NCI-H2196 (cell line): Measurements from ENCODE around the gene ATG14.
"Not testable (repeated sequence)": the region's sequence is repeated elsewhere in the genome, so short reads cannot be mapped to it uniquely, and the experiment has no call there.

ENCODE experiments used
- DNase-seq: peaks from one replicate; lab custom pipeline; 2025; ENCODE audit not compliant: unreplicated experiment; lab: John Stamatoyannopoulos, UW

ATG14 gene, protein sequence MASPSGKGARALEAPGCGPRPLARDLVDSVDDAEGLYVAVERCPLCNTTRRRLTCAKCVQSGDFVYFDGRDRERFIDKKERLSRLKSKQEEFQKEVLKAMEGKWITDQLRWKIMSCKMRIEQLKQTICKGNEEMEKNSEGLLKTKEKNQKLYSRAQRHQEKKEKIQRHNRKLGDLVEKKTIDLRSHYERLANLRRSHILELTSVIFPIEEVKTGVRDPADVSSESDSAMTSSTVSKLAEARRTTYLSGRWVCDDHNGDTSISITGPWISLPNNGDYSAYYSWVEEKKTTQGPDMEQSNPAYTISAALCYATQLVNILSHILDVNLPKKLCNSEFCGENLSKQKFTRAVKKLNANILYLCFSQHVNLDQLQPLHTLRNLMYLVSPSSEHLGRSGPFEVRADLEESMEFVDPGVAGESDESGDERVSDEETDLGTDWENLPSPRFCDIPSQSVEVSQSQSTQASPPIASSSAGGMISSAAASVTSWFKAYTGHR

DNA sequence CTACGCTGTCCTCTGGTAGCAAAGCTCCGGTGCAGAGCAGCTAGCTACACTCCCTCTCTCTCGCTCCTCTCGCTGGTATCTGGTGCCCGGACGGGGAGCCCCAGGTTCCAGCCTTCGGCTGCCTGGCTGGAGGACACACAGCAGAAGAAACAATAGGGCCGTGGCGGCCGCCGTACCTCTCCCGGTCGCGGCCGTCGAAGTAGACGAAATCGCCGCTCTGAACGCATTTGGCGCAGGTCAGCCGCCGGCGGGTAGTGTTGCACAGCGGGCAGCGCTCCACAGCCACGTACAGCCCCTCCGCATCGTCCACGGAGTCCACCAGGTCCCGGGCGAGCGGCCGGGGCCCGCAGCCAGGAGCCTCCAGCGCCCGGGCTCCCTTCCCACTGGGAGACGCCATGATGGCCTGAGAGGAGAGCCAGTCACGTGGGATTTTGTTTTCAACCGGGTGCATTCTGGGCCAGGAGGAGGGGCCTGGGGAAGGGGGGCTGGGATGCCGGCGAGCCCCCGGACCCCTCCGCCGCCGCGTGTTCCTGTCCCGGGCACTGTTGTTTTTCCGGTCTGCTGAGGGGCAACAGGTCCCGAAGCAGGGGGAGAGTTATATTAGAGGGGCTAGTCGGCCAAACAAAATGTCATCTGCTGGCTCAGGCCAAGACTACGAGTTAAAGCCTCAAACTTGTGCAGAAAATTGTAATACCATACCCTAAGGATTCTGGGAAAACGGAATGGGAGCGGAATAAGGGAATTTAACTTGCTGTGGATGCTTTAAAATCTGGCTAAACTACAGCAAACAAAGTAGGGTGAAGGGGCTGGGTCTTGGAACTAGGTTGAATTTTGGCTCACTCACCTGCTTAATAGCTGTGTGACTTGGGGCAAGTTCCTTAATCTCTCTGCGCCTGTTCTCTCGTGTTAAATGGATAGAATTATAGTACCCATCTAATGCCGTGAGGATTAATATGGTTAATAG, at the start of gene ATG14:
TSS of gene ATG14 (minus strand) at position 405 of the 964 bp plus-strand sequence. CDS start at position 397, 8 bp downstream.
- DNase-seq = peak; percentile 83

DNA sequence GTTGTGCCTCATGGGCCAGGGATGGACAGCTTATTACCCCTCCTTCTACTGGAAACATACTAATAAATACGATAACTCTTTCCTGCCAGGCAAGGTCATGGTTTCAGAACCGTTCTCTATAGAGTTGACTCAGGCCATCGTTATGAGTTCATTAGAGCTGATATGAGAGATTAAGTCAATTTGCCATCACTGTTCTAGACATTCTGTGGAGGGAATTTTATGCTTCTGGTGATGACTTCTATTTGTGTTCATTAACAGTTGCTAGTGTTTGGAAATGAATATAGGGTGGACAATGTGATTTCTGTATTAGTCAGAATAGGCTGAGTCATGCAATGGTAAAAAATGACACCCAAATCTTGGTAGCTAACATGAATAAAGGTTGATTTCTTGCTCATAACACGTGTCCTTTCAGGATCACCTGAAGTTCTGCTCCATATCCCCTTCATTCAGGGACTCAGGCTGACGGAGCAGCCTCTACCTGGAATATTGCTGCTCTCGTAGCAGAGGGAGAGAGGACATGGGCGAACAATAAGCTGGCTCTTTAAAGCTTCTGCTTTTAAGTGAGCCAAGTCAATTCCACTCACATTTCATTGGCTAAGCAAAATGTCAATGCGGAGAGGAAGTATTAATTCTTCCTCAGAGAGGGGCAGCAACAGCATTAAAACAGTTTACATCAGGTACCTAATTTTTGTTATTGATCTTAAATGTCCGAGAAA, 47.3 kb upstream of the ATG14 start:
- no peak for DNase-seq

DNA sequence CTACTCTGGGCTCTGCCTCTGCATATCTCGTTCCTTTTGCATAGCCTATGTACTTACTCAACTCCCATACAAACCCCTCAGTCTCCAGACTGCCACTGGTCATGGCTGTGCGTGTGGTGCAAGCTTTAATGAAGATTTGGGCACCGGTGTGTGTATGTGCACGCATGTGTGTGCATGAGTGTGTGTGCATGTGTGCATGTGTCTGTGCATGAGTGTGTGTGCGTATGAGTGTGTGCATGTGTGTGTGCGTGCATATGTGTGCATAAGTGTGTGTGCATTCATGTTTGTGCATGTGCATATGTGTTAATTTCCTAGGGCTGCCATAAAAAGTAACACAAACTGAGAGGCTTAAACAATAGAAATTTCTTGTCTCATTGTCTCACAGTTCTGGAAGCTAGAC, 45.9 kb upstream of the ATG14 start:
- no peak for DNase-seq

DNA sequence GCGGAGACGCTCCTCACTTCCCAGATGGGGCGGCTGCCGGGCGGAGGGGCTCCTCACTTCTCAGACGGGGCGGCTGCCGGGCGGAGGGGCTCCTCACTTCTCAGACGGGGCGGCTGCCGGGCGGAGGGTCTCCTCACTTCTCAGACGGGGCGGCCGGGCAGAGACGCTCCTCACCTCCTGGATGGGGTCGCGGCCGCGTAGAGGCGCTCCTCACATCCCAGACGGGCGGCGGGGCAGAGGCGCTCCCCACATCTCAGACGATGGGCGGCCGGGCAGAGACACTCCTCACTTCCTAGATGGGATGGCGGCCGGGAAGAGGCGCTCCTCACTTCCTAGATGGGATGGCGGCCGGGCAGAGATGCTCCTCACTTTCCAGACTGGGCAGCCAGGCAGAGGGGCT, 44.8 kb upstream of the ATG14 start:
- DNase-seq = not testable (repeated sequence)

DNA sequence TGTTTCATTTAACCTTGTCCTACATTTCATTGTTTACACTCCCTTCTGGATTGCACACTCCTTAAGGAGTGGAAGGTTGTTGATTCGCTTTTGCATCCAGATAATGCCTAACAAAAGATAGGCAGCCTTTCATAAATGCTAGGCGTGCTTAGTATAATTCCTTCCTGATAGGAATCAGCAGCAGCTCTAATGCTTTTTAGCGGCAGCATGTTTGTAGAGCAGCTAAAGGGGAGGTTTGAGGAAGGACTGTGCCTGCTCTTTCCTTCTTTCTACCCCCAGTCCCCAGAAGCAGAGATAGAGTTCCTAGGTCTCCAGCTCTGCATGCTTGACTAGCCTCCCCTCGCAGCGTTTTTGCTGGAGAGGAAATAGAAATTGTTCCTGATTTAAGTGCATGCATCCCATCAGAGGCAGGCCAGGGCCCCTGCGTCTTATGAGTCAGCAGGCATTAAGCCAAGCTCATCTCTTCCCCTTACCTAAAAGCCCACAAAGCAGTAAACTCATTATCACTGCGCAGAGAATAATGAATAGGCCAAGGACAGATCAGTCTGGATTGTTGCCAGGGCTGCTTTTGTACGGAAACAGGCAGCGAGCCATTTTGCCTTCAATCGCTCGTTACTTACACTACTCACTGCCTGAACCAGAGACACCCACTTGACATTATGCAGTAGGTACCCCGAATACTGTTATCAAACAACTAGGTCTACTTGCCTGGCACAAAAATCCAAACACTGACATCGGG, 42.8 kb upstream of the ATG14 start:
- DNase-seq = peak; percentile 81

DNA sequence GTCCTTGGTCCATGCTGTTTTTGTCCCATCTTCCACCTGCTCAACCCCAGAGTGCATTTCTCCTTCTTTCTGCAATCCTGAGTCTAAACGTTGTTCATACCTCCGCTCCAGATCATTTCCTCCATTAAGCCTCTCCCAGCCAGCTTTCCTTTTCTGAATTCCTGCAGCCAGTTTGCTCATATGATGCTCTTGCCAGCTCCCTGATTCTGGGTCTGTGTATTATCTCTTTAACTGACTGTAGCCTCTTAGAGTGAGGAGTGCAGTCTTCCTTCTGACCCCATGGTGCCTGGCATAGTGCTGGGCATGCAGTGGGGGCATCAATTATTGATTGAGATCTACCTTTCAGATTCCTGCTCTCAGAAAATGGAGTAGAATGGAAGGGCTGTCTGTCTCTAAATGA, 40.3 kb upstream of the ATG14 start:
- DNase-seq = no peak

DNA sequence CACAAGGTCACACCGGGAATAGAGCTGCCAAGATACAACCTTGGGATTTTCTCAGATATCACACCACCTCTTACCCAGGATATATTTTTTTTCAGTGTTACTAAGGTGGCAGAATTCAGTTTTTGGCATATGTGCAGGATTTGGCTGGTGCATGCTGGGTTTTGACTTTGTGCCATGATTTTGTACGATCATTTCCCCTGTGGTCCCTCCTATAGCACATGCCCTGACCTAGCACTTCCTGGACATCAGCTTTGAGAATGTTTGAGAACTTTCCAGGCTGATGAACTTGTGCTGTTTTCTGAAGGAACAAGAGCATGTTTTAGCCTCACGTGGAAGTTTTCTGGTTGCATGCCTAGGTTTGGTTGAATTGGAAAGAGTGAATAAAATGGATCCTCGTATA, 39.8 kb upstream of the ATG14 start:
- no peak for DNase-seq

DNA sequence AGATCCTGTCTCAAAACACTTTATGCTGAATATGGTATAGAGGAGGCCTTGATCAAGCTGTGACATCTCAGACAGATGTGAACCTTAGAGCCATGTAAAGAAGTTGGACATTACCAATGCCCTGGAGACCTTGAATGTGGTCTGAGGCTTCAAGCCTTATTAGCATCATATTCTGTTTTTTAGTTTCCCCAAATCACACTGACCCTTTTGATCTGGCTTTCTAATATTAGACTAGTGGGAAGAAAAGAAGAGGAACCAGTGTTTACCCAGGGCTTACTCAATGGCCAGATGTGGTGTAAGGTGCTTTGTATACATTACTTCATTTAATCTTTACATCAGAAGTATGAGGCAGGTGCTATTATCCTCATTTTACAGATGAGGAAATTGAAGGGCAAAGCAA, 39.4 kb upstream of the ATG14 start:
- no peak for DNase-seq

DNA sequence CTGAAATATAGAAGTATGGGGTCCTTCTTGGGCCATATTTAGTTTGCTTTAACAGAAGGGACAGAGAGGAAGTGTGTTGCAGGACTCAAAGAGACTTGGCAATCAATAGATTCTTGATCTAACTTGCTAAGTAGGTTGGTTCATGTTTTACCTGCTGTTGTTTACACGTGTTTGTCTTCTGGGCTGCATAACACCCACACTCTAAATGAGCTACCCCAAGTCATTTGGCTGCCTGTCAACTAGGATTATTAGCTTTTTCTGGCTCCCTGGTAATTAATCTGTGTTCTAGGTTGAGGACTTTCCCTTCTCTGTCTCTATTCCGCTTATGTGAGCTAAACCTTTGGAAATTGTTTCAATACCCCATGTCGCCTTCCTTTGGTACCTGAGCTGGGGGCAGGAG, 38.9 kb upstream of the ATG14 start:
- no peak for DNase-seq

DNA sequence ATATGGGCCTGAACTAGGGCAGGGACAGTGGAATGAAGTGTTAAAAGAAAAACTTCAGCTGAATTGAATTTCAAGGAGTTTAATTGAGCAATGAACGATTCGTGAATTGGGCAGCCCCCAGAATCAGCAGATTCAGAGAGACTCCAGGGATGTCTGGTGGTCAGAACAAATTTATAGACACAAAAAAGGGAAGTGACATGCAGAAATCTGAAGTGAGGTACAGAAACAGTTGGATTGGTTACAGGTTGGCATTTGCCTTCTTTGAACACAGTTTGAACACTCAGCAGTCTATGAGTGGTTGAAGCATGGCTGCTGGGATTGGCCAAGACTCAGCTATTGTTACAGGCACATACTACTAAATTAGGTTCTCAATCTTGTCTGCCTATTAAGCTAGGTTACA, 38.5 kb upstream of the ATG14 start:
- no peak for DNase-seq

DNA sequence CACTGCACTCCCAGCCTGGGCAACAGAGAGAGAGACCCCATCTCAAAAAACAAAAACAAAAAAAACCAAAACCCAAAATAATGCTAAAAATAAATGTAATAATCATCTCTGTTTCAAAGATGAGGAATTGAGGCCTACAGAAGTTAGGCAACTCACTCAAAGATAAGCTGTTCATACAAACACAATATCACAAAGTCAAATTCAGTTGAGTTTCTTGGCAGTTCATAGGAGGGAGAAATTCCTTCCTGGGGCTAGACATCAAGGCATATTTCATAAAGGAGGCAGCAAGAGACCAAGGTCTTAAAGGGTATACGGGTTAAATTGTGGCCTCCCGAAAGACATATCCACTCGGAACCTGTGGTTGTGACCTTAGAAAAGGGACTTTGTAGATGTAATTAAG, 37.5 kb upstream of the ATG14 start:
- no peak for DNase-seq

DNA sequence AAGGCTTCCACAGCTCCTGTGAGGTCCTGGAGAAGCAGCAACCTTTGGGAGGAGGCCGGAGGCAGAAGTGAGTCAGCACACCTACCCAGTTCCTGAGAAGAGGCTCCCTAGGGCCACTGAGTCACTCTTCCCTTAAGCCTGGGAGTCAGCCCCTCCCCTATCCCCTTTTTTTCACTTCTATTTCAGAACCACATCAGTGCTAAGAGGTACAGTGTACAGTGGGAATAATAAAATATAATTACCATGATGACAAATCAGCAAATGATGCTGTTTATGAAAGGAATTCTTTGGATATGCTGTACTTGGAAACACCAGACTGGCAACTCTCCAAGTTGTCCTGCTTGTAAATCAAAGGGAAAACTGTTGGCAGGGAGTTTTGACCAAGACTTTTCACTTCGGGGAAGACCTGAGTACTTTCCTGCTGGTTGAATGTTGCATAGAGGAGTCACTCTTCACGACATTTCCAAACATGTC, 36.5 kb upstream of the ATG14 start:
- peak; percentile 15 for DNase-seq

DNA sequence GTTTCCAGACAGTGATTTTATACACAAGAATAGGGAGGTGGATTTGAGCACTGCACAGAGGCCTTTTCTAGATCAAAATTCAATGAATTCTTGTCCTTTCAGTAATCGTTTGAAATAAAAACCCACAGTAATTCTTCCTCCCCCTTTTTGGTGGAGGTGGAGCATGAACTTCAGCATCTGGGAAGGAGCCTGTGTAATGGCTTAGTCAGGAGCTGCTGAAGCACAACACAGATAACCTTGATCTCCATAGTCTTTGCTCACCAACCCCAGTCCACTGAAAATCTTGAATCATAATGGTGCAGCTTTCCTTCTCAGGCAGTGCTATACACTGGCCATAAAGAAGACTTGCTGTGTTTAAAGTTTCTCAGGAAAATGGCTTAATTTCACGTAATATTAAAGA, 35.2 kb upstream of the ATG14 start:
- no peak for DNase-seq

DNA sequence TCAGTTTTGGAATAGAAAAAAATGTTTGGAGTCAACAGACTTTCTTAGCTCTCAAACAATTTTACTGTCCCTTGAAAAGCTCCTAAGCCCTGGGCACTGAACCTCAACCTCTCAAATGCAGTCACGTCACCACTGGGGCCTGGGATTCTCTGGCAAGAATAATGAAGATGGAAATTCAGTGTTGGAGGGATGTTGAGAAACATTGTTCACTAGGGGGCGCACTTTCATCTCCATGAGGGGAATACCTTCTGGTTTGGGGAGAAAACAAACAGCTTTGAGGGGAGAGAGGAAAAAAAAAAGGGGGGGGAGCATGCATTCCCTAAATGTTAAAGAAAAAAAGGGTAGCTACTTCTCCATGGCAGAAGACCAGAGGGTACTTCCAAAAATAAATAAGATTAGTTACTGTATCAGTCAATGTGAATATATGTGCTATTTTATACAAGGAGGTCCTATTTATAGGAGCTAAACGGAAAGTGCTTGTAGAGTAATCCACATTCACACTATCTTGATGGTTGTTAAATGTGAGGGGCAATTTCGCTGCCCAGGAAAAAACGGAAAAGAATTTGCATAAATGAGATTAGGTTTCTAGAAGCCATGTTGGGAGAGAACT, 34.6 kb upstream of the ATG14 start:
- DNase-seq = peak; percentile 90

DNA sequence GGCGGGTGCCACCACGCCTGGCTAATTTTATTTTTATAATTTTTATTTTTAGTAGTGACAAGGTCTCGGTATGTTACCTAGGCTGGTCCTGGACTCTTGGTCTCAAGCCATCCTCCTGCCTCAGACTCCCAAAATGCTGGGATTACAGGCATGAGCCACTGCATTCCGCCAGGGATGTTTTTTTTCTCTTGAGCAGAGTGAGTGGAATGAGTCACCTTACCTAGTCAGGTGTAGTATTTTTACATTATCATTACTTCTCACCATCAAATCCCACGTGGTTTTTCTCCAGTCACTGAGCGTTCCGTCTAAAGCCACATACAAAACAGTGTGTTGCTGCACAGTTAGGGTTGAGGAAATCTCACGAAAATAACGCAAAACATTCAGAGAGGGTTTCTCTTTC, 29.7 kb upstream of the ATG14 start:
- no peak for DNase-seq

DNA sequence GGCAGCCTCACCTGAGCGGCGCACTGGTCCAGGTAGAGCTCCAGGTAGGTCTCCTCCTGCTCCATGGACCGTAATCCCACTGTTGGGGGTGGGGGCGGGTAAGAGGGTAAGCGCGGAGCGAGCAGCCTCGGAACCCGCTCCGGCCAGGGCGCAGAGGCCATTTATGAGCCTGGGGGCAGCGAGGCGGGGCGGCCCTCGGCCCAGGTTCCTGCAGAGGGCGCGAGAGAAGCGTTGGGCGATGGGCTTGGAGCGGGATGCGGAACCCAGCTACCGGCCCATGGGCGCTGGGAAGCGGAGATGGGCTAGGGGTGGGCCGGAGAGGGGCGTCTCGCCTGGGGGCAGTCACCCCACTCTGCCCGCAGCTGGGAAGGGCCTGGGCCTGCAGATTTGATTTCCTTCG, 28.8 kb upstream of the ATG14 start, which contains the start of gene TBPL2:
TSS of gene TBPL2 (minus strand) at position 232 of the 400 bp plus-strand sequence. CDS start at position 65, 167 bp downstream.
- no peak for DNase-seq

DNA sequence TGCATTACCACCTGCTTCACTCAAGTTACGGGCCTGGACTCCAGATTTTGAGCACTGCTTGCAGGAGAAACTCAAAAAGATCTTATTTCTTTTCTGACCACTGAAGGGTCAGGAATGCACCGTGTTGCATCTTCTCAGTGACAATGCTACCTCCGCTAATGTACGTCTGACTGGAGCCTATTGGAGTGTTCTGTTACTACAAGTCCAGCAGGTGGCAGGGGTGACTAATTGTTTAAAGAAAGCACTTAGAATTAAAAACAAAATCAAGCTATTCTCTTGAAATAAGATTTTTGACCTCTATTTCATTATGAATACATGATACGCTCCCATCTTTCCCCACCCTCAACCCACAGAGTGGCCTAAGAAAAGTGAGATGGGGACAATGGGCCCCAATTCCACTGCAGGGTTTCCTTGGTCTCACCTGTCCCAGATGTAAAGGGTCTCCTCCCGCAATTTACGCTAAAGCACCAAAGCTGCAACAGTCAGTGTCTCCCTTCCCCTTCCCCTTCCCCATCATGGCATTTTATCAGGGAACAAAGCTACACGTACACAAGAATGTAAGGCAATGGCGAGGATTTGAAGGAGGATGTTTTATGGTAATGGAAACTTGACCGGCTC, 26.5 kb upstream of the ATG14 start:
- DNase-seq = peak; percentile 61

DNA sequence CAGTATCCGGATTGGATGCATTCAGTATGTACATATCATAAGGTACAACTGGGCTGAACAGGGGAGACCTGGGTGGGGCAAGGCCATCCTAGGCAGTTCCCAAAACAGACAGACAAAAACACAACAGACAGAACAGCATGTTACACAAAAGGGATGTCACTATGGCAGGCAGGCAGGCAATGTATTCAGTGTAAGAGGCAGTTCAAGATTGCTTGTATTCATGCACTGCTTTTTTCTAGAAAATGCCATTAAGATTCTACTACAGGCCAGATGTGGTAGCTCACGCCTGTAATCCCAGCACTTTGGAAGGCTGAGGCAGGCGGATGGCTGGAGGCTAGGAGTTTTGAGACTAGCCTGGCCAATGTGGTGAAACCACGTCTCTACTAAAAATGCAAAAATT, 25.3 kb upstream of the ATG14 start:
- DNase-seq = no peak

DNA sequence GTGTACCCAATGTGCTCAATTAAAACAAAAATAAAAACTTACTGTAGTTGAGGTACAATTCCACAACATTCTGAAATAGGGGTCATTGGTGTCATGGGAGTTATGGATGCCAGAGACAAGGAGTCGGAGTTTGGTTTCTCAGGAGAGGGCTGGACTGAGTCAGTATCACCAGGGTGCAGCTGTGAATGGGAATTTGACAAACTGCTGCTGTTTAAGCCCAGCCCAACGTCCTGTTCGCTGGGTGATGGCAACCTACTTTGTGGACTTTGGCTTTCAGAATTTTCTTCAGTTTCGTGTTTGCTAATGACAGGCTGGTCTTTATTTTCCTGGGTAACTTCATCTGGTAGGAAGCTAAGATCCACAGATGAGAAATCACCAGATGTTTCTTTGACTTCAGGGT, 24.9 kb upstream of the ATG14 start:
- no peak for DNase-seq
